ENCODE data around the gene COL23A1. TPM values are rescaled to one million over a fixed set of nuclear protein-coding genes. Genes with fewer than 3 reads are reported as not detected.

Gene COL23A1
- total and polyA plus RNA-seq, 2 donors (not counting 1 experiment from before 2014, with no cell fraction given) = 0.20 TPM; not detected in 1

GRCh38 chr5:178560911-178561310 lies 29.3 kb downstream of the COL23A1 start:
- H3K4me3 Mint-ChIP-seq = no peak overlapping the region
- peaks cover 41% of the 10 kb centered on the region for H3K27me3 Mint-ChIP-seq
- intact Hi-C loops (cut with micrococcal nuclease) = no loop called here
- H3K9me3 ChIP-seq (ENCODE audit: control extremely low read depth in 1 of 3, control insufficient read depth in 2 of 3, insufficient read depth in 1 of 3, low read length in 2 of 3) = peaks cover 0 to 19% (median 0%) of the 10 kb centered on the region in 3 donors
- H3K4me3 ChIP-seq (ENCODE audit: control extremely low read depth in 1 of 5, extremely low read depth in 1 of 5, insufficient read depth in 1 of 5, low read depth in 2 of 5, low read length in 4 of 5) = no peak overlapping the region
- H2AFZ ChIP-seq (ENCODE audit: insufficient read depth, low read depth, low read length, poor library complexity, severe bottlenecking) = no peak overlapping the region
- no peak overlapping the region for H3K27ac ChIP-seq (ENCODE audit: low read length in 2 of 2)
- H4K20me1 ChIP-seq (ENCODE audit: control insufficient read depth, insufficient read depth, low read length, poor library complexity, severe bottlenecking) = no peaks in the 10 kb centered on the region
- H3K4me2 ChIP-seq (replicated peaks; ENCODE audit: low read depth, low read length, poor library complexity, severe bottlenecking) = no peak overlapping the region
- ChIA-PET CTCF (no interaction called here), POLR2A (no interaction called here)
- ATAC-seq (ENCODE audit: low read depth) (no peak), DNase-seq (no peak)
- H3K36me3 ChIP-seq (replicated peaks in 1 of 2; ENCODE audit: control extremely low read depth in 1 of 2, control insufficient read depth in 1 of 2, extremely low read depth in 1 of 2, insufficient read depth in 2 of 2, low read length in 1 of 2) = no peaks in the 10 kb centered on the region
- H3K4me1 ChIP-seq (ENCODE audit: control insufficient read depth in 2 of 2, insufficient read depth in 2 of 2, low read length in 2 of 2) = peaks cover 0 to 5% of the 10 kb centered on the region in 2 donors
- no peaks in the 10 kb centered on the region for H3K79me2 ChIP-seq (ENCODE audit: control insufficient read depth, insufficient read depth, low read length)
- H3K27ac Mint-ChIP-seq = no peak overlapping the region
- peaks cover 9% of the 10 kb centered on the region for H3K4me1 Mint-ChIP-seq
- WGBS (ENCODE audit: insufficient coverage) = 95% methylated on average over 4 of the region's 7 CpGs
- TF ChIP-seq CTCF (IDR thresholded peaks at IDR 0.05) = no peak
- TF ChIP-seq EZH2 (IDR thresholded peaks at IDR 0.05; ENCODE audit: borderline replicate concordance, insufficient read depth, low read depth, low read length, poor library complexity, severe bottlenecking) = no peak
- H3K9me3 Mint-ChIP-seq (ENCODE audit: insufficient read depth) = no peaks in the 10 kb centered on the region
- H3K27me3 ChIP-seq (replicated peaks in 1 of 4; ENCODE audit: control extremely low read depth in 1 of 4, control insufficient read depth in 3 of 4, insufficient read depth in 4 of 4, low read length in 3 of 4) = peaks cover 0 to 8% (median 6%) of the 10 kb centered on the region in 4 experiments
- no peak overlapping the region for H3K9ac ChIP-seq (ENCODE audit: low read length)

- DNase-seq (no peak), ATAC-seq (ENCODE audit: low read depth) (no peak)
- Histone ChIP-seq H3K79me2 (ENCODE audit: control insufficient read depth, insufficient read depth, low read length) (no peaks in the 10 kb centered on the region), H4K20me1 (ENCODE audit: control insufficient read depth, insufficient read depth, low read length, poor library complexity, severe bottlenecking) (no peaks in the 10 kb centered on the region), H3K9ac (ENCODE audit: low read length) (no peak overlapping the region), H3K9me3 (ENCODE audit: control extremely low read depth in 1 of 3, control insufficient read depth in 2 of 3, insufficient read depth in 1 of 3, low read length in 2 of 3) (peaks cover 0 to 11% (median 0%) of the 10 kb centered on the region in 3 donors), H3K27ac (ENCODE audit: low read length in 2 of 2) (no peak overlapping the region), H3K4me1 (ENCODE audit: control insufficient read depth in 2 of 2, insufficient read depth in 2 of 2, low read length in 2 of 2) (peaks cover 0 to 5% of the 10 kb centered on the region in 2 donors), H3K4me3 (ENCODE audit: control extremely low read depth in 1 of 5, extremely low read depth in 1 of 5, insufficient read depth in 1 of 5, low read depth in 2 of 5, low read length in 4 of 5) (no peak overlapping the region), H3K36me3 (replicated peaks in 1 of 2; ENCODE audit: control extremely low read depth in 1 of 2, control insufficient read depth in 1 of 2, extremely low read depth in 1 of 2, insufficient read depth in 2 of 2, low read length in 1 of 2) (no peaks in the 10 kb centered on the region), H3K4me2 (replicated peaks; ENCODE audit: low read depth, low read length, poor library complexity, severe bottlenecking) (no peak overlapping the region), H3K27me3 (replicated peaks in 1 of 4; ENCODE audit: control extremely low read depth in 1 of 4, control insufficient read depth in 3 of 4, insufficient read depth in 4 of 4, low read length in 3 of 4) (peaks cover 0 to 2% (median 0%) of the 10 kb centered on the region in 4 experiments), H2AFZ (ENCODE audit: insufficient read depth, low read depth, low read length, poor library complexity, severe bottlenecking) (no peak overlapping the region)
- H3K27me3 Mint-ChIP-seq = peaks cover 26% of the 10 kb centered on the region
- POLR2A ChIA-PET = no interaction called here
- TF ChIP-seq CTCF (IDR thresholded peaks at IDR 0.05) = no peak
- no peak overlapping the region for H3K27ac Mint-ChIP-seq
- 97% methylated on average over 11 of the region's 11 CpGs for WGBS (ENCODE audit: insufficient coverage)
- H3K4me3 Mint-ChIP-seq = no peak overlapping the region
- intact Hi-C loops (cut with micrococcal nuclease) = no loop called here
- H3K9me3 Mint-ChIP-seq (ENCODE audit: insufficient read depth) = no peaks in the 10 kb centered on the region
- CTCF ChIA-PET = no interaction called here
- H3K4me1 Mint-ChIP-seq = peaks cover 9% of the 10 kb centered on the region
Observed at GRCh38 chr5:178557416-178557815, 32.8 kb downstream of the COL23A1 start.

Measured in B cell (primary cell).